Esophagus squamous epithelium (tissue), 4 donors: ENCODE measurements around the gene PTPRD.

Source experiments
- CTCF ChIP-seq, 6 experiments: fragments of 450-650 bp in 4 of 6; fragments of 200-600 bp in 2 of 6; sonication (generic) in 2 of 6; IDR thresholded peaks; one replicate each; pipeline ENCODE4 v1.5.1; 2016 to 2019; ENCODE audit warnings: antibody characterized with exemption in 6 of 6, mild to moderate bottlenecking in 4 of 6, moderate library complexity in 4 of 6
- POLR2A ChIP-seq, 4 donors: fragments of 450-650 bp; IDR thresholded peaks; one replicate each; pipeline ENCODE4 v1.6.1; 2017; ENCODE audit warnings: antibody characterized with exemption in 4 of 4, mild to moderate bottlenecking in 4 of 4, moderate library complexity in 3 of 4

GRCh38 chr9:8270235-8270634 lies 2342.6 kb downstream of the PTPRD start:
- no peak for TF ChIP-seq CTCF (IDR thresholded peaks at IDR 0.05)
- no peak for TF ChIP-seq POLR2A (IDR thresholded peaks at IDR 0.05)
